K562 (cell line): Measurements from ENCODE around the gene MATCAP1. TPM values are rescaled to one million over a fixed set of nuclear protein-coding genes. Genes with fewer than 3 reads are reported as not detected.

Experiments used
- CC2D1A ChIP-seq: fragments of 450-650 bp; IDR thresholded peaks from 2 replicates; pipeline ENCODE4 v1.6.1; 2017; ENCODE audit warnings: mild to moderate bottlenecking
- CTBP1 ChIP-seq: fragments of 450-650 bp; IDR thresholded peaks from 2 replicates; pipeline ENCODE4 v1.6.1; 2016; ENCODE audit warnings: borderline replicate concordance
- DMBX1 ChIP-seq: fragments of 250-450 bp; sonication (Bioruptor Pico); IDR thresholded peaks from 2 replicates; pipeline ENCODE4 v1.8.0; 2022; ENCODE audit warnings: inconsistent platforms, mild to moderate bottlenecking, moderate library complexity, borderline replicate concordance
- DPF2 ChIP-seq: fragments of 450-650 bp; IDR thresholded peaks from 2 replicates; pipeline ENCODE4 v1.6.1; 2016
- ELF4 ChIP-seq: fragments of 450-650 bp; formaldehyde crosslinking; IDR thresholded peaks from 2 replicates; pipeline ENCODE4 v1.4.0; 2022; ENCODE audit warnings: missing genetic modification characterization
- ETV5 ChIP-seq: sonication (generic); formaldehyde crosslinking; IDR thresholded peaks from 2 replicates; pipeline ENCODE4 v1.4.0; 2020; ENCODE audit warnings: low read depth, mild to moderate bottlenecking, missing genetic modification reagents
- FOXM1 ChIP-seq, 2 experiments: fragments of 450-650 bp in 1 of 2; sonication (generic) in 1 of 2; formaldehyde crosslinking in 1 of 2; IDR thresholded peaks; 2 replicates each; pipeline versions ENCODE4 v1.6.1 to v1.9.0; 2017 to 2022; ENCODE audit warnings: low read depth in 2 of 2, mild to moderate bottlenecking in 2 of 2, missing genetic modification reagents in 1 of 2, moderate library complexity in 1 of 2
- KLF1 ChIP-seq: fragments of 450-650 bp; IDR thresholded peaks from 2 replicates; pipeline ENCODE4 v1.6.1; 2016; ENCODE audit warnings: missing genetic modification characterization, missing compliant biosample characterization
- MCM2 ChIP-seq: fragments of 450-650 bp; IDR thresholded peaks from 2 replicates; pipeline ENCODE4 v1.6.1; 2017; ENCODE audit warnings: low read depth, mild to moderate bottlenecking
- MECOM ChIP-seq: fragments of 250-450 bp; sonication (Bioruptor Pico); IDR thresholded peaks from 2 replicates; pipeline ENCODE4 v1.8.0; 2022; ENCODE audit warnings: inconsistent platforms
- SMAD4 ChIP-seq: fragments of 250-450 bp; sonication (Bioruptor Pico); conservative IDR thresholded peaks from 2 replicates; pipeline ENCODE4 v1.8.0; 2021; ENCODE audit warnings: inconsistent platforms, mild to moderate bottlenecking, moderate library complexity
- SMARCE1 ChIP-seq: fragments of 450-650 bp; IDR thresholded peaks from 2 replicates; pipeline ENCODE4 v1.7.1; 2016; ENCODE audit warnings: mild to moderate bottlenecking
- THRAP3 ChIP-seq: fragments of 450-650 bp; IDR thresholded peaks from 2 replicates; pipeline ENCODE4 v1.6.1; 2016; ENCODE audit warnings: mild to moderate bottlenecking, inconsistent platforms, borderline replicate concordance
- YY1 ChIP-seq, 3 experiments: IDR thresholded peaks; 2 replicates each; pipeline ENCODE4 v1.6.1; 2011; ENCODE audit warnings: low read length in 2 of 3, mild to moderate bottlenecking in 2 of 3, moderate library complexity in 2 of 3, borderline replicate concordance in 1 of 3, control low read depth in 1 of 3, low read depth in 1 of 3; ENCODE audit not compliant: insufficient read depth in 3 of 3, insufficient replicate concordance in 2 of 3, control insufficient read depth in 1 of 3, insufficient read length in 1 of 3; ENCODE audit errors: extremely low read depth in 1 of 3
- polyA plus RNA-seq, 8 experiments: library from polyadenylated mRNA; depleted of rRNA in 4 of 8; stranded (reverse) in 5 of 8; unstranded in 3 of 8; fragments of >200 nt; fragmentation: Nextera tagmentation in 2 of 8; fragmentation: Illumina TruSeq in 1 of 8; extraction: Ambion mirVana in 2 of 8; extraction: Trizol in 1 of 8; gene quantifications; 2 replicates each; pipeline versions ENCODE4 v1.2.1 to v1.2.3, GENCODE V29; 2011 to 2014; ENCODE audit warnings: inconsistent platforms in 1 of 8, missing spikeins in 1 of 8
- total RNA-seq, 7 experiments: library from RNA; depleted of rRNA in 6 of 7; stranded (reverse); fragments of >200 nt in 6 of 7; fragmentation: Illumina TruSeq in 2 of 7; extraction: Trizol in 2 of 7; gene quantifications; 2 replicates each; pipeline versions ENCODE4 v1.2.1 to v1.2.3, GENCODE V29; 2011 to 2021; ENCODE audit warnings: low replicate concordance in 1 of 7
- TF ChIP-seq, protein P1 (sequence below): fragments of 250-450 bp; sonication (Bioruptor Pico); IDR thresholded peaks from 2 replicates; pipeline ENCODE4 v1.4.0; 2020
- TF ChIP-seq, protein P2 (sequence below): sonication (generic); formaldehyde crosslinking; IDR thresholded peaks from 2 replicates; pipeline ENCODE4 v1.9.0; 2022; ENCODE audit warnings: mild to moderate bottlenecking, missing genetic modification reagents
- TF ChIP-seq, protein P3 (sequence below): fragments of 250-450 bp; sonication (Bioruptor Pico); IDR thresholded peaks from 2 replicates; pipeline ENCODE4 v1.5.0; 2021; ENCODE audit warnings: mild to moderate bottlenecking, moderate library complexity
- TF ChIP-seq, protein P4 (sequence below), 2 experiments: fragments of 450-650 bp in 1 of 2; sonication (generic) in 1 of 2; formaldehyde crosslinking; conservative IDR thresholded peaks; 2 replicates each; pipeline versions ENCODE4 v1.4.0 to v1.8.1; 2020 to 2022; ENCODE audit warnings: mild to moderate bottlenecking in 1 of 2, missing genetic modification reagents in 1 of 2
- TF ChIP-seq, protein P5 (sequence below): sonication (generic); formaldehyde crosslinking; IDR thresholded peaks from 2 replicates; pipeline ENCODE4 v1.8.1; 2023; ENCODE audit warnings: mild to moderate bottlenecking, missing genetic modification reagents, moderate library complexity
- TF ChIP-seq, protein P6 (sequence below): fragments of 250-450 bp; sonication (Bioruptor Pico); IDR thresholded peaks from 2 replicates; pipeline ENCODE4 v1.5.0; 2021

The MATCAP1 gene
- total and polyA plus RNA-seq, 9 of the 15 experiments (the other 6 are each of a cell fraction or from before 2014, with no cell fraction given) = 3.4 to 20.5 (median 10.3) TPM

DNA sequence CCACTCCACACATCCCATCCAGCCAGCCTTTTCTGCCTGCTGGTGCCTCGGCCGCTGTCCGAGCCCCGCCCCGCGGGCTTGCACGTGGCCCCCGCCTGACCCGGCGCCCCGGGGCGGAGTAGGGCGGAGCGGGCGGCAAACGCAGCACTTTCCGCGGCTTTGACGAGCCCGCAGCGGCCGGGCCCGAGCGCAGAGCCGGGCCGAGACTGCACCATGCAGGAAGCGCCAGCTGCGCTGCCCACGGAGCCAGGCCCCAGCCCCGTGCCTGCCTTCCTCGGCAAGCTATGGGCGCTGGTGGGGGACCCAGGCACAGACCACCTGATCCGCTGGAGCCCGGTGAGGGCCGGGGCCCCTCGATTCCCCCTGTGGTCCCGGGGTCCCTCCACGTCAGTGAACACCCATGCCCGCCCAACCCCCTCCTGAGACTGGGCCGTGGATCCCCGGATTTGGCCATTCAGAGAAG is 19.1 kb downstream of the MATCAP1 start, which contains the start of gene HSF4 (continued):
- TF ChIP-seq, protein P1, sequence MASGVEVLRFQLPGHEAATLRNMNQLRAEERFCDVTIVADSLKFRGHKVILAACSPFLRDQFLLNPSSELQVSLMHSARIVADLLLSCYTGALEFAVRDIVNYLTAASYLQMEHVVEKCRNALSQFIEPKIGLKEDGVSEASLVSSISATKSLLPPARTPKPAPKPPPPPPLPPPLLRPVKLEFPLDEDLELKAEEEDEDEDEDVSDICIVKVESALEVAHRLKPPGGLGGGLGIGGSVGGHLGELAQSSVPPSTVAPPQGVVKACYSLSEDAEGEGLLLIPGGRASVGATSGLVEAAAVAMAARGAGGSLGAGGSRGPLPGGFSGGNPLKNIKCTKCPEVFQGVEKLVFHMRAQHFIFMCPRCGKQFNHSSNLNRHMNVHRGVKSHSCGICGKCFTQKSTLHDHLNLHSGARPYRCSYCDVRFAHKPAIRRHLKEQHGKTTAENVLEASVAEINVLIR (CRISPR knock-in tag) = no peak
- TF ChIP-seq ELF4 (CRISPR knock-in tag) = no peak
- TF ChIP-seq MECOM (CRISPR knock-in tag) = no peak
- peak; percentile 14; the same call in 1 of the 2 replicates for TF ChIP-seq DMBX1 (CRISPR knock-in tag)
- no peak for TF ChIP-seq THRAP3
- TF ChIP-seq FOXM1 (IDR thresholded peaks at IDR 0.05; ENCODE audit: low read depth) = no peak
- no peak for TF ChIP-seq FOXM1 (CRISPR knock-in tag; IDR thresholded peaks at IDR 0.05; ENCODE audit: low read depth)
- TF ChIP-seq CTBP1 = peak; percentile 71; the same call in 1 of the 2 replicates
- TF ChIP-seq YY1 (IDR thresholded peaks at IDR 0.05; ENCODE audit: borderline replicate concordance in 1 of 3, control insufficient read depth in 1 of 3, extremely low read depth in 1 of 3, insufficient read depth in 3 of 3, insufficient read length in 1 of 3, insufficient replicate concordance in 2 of 3, low read depth in 1 of 3, low read length in 2 of 3) = peak in 1 of 3 experiments; percentile 40
- 0 out of 2 replicates have a peak, but pooled peaks have one; percentile 26 for TF ChIP-seq SMAD4 (CRISPR knock-in tag)
- TF ChIP-seq, protein P2, sequence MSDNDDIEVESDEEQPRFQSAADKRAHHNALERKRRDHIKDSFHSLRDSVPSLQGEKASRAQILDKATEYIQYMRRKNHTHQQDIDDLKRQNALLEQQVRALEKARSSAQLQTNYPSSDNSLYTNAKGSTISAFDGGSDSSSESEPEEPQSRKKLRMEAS (CRISPR knock-in tag) = peak; percentile 86
- no peak for TF ChIP-seq MCM2
- TF ChIP-seq, protein P3, sequence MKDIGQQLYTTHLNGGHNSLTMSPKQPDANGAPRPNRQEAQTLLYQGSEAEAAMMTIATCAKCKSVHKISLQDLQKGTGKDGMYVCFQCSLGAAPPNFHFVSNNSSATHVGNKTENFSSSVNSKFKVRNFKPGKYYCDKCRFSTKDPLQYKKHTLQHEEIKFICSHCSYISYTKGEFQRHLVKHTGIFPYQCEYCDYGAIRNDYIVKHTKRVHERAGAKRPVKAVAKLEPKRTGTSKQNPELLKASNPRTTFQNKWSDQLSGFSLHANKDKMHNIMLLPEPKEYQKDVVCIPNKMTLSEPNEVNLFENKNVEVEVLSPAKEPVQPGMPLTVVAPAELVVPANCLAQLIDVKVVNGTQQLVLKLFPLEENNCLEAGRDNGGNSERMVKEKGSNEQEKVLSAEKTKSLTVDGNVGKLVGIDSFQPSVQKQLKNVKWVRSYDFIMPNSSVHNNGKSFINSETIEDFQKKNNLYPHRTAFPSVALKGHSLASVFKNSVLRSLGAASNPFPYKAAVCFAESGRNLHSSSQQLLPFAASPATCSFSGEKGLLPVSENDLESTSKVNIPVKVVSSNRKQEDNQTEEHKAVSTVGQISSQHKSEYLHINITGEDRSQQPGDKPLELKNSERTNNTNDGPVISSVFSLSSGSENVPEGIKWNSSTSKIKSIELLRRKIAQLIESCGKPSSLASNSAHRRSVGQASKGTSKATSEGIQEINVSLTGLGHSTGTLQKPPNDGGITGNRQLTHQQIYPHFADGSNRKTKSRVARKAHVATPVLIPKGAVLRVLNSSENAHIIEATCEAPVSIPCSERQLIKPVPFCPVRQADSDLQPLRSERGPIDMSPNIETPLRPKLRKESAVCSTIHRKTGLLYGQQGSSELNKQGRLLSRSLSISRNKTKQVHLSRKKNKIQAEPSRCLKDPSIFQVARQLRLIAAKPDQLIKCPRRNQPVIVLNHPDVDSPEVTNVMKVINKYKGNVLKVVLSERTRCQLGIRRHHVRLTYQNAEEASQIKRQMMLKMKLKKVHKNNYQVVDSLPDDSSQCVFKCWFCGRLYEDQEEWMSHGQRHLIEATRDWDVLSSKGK (CRISPR knock-in tag) = no peak
- no peak for TF ChIP-seq CC2D1A
- TF ChIP-seq, protein P4, sequence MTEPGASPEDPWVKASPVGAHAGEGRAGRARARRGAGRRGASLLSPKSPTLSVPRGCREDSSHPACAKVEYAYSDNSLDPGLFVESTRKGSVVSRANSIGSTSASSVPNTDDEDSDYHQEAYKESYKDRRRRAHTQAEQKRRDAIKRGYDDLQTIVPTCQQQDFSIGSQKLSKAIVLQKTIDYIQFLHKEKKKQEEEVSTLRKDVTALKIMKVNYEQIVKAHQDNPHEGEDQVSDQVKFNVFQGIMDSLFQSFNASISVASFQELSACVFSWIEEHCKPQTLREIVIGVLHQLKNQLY (CRISPR knock-in tag; conservative IDR thresholded peaks at IDR 0.05) = peak in 1 of 2 experiments; percentile 92; a peak in 1 of 4 replicates
- peak; percentile 37; the same call in 1 of the 2 replicates for TF ChIP-seq ETV5 (CRISPR knock-in tag)
- TF ChIP-seq SMARCE1 = no peak
- peak; percentile 40; the same call in 1 of the 2 replicates for TF ChIP-seq KLF1 (tag)
- TF ChIP-seq, protein P5, sequence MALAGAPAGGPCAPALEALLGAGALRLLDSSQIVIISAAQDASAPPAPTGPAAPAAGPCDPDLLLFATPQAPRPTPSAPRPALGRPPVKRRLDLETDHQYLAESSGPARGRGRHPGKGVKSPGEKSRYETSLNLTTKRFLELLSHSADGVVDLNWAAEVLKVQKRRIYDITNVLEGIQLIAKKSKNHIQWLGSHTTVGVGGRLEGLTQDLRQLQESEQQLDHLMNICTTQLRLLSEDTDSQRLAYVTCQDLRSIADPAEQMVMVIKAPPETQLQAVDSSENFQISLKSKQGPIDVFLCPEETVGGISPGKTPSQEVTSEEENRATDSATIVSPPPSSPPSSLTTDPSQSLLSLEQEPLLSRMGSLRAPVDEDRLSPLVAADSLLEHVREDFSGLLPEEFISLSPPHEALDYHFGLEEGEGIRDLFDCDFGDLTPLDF (CRISPR knock-in tag) = 0 out of 2 replicates have a peak, but pooled peaks have one; percentile 21
- no peak for TF ChIP-seq DPF2
- TF ChIP-seq, protein P6, sequence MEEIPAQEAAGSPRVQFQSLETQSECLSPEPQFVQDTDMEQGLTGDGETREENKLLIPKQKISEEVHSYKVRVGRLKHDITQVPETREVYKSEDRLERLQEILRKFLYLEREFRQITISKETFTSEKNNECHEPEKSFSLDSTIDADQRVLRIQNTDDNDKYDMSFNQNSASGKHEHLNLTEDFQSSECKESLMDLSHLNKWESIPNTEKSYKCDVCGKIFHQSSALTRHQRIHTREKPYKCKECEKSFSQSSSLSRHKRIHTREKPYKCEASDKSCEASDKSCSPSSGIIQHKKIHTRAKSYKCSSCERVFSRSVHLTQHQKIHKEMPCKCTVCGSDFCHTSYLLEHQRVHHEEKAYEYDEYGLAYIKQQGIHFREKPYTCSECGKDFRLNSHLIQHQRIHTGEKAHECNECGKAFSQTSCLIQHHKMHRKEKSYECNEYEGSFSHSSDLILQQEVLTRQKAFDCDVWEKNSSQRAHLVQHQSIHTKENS (CRISPR knock-in tag) = no peak
